GM12875 (cell line): ENCODE data around the gene NME2.

Source experiments
- H3K4me3 ChIP-seq: one replicate; pipeline ENCODE4 v1.5.1; 2011; ENCODE audit warnings: low read depth, low read length, control low read depth
- CTCF ChIP-seq: IDR thresholded peaks from 2 replicates; pipeline ENCODE4 v1.5.1; 2011; ENCODE audit warnings: low read depth, mild to moderate bottlenecking, control low read depth, inconsistent platforms, low read length, moderate library complexity, borderline replicate concordance; ENCODE audit not compliant: insufficient read depth

The NME2 gene

GRCh38 chr17:51185763-51186332 lies 19.6 kb downstream of the NME2 start:
- H3K4me3 ChIP-seq: no peak overlapping the region
- TF ChIP-seq CTCF: no peak

GRCh38 chr17:51188271-51188833 lies 22.1 kb downstream of the NME2 start:
- H3K4me3 ChIP-seq: no peak overlapping the region
- no peak for TF ChIP-seq CTCF

GRCh38 chr17:51189162-51189561 lies 23.0 kb downstream of the NME2 start:
- TF ChIP-seq CTCF: no peak

GRCh38 chr17:51189628-51190027 lies 23.4 kb downstream of the NME2 start:
- TF ChIP-seq CTCF: no peak
- H3K4me3 ChIP-seq: no peak overlapping the region

More at GRCh38 chr17:51189162-51189561, 23.0 kb downstream of the NME2 start:
- H3K4me3 ChIP-seq: no peak overlapping the region

GRCh38 chr17:51191895-51192294 lies 25.7 kb downstream of the NME2 start:
- no peak overlapping the region for H3K4me3 ChIP-seq
- no peak for TF ChIP-seq CTCF

- TF ChIP-seq CTCF: no peak
- no peak overlapping the region for H3K4me3 ChIP-seq
Observed at GRCh38 chr17:51197754-51198153, 31.5 kb downstream of the NME2 start.

- TF ChIP-seq CTCF: no peak
- no peak overlapping the region for H3K4me3 ChIP-seq
Observed at GRCh38 chr17:51200295-51200694, 34.1 kb downstream of the NME2 start.
